ACHN (cell line): ENCODE results near the gene SLC6A8.
"Not testable (repeated sequence)": the region's sequence is repeated elsewhere in the genome, so short reads cannot be mapped to it uniquely, and the experiment has no call there.

Source experiments
- DNase-seq: peaks from one replicate; pipeline ENCODE4 v3.0.0-alpha.2; 2015
- in situ Hi-C: cut with HindIII; loops from 2 replicates; pipeline ENCODE4 v1.10.0; 2017; ENCODE audit warnings: low sequenced_read_pairs, low pct_ligation_motif_present, low pct_unique_long_range_greater_than_20kb

Gene SLC6A8

GRCh38 chrX:153669901-153670731 is 17.6 kb upstream of the SLC6A8 start:
- in situ Hi-C loops, result no loop called here
- no peak for DNase-seq

GRCh38 chrX:153670748-153671588 is 16.8 kb upstream of the SLC6A8 start:
- DNase-seq, result no peak
- in situ Hi-C loops, result no loop called here

GRCh38 chrX:153671589-153672530 is 15.9 kb upstream of the SLC6A8 start:
- in situ Hi-C loops, result no loop called here
- DNase-seq, result no peak

GRCh38 chrX:153672531-153673427 is 14.9 kb upstream of the SLC6A8 start:
- DNase-seq, result no peak
- in situ Hi-C loops, result no loop called here

GRCh38 chrX:153673428-153674218 is 14.1 kb upstream of the SLC6A8 start, which contains the start of gene PNCK:
PNCK (minus strand) TSS chrX:153673813; CDS start chrX:153673076, 737 bp downstream.
- in situ Hi-C loops, result no loop called here
- DNase-seq, result no peak

- in situ Hi-C loops, result no loop called here
- DNase-seq, result no peak
Observed at GRCh38 chrX:153674219-153674851, 13.4 kb upstream of the SLC6A8 start.

- in situ Hi-C loops, result no loop called here
- DNase-seq, result no peak
Observed at GRCh38 chrX:153681175-153681574, 6.6 kb upstream of the SLC6A8 start.

GRCh38 chrX:153683486-153683885 is 4.2 kb upstream of the SLC6A8 start:
- in situ Hi-C loops, DNase-seq: not testable (repeated sequence)

GRCh38 chrX:153684467-153685155 is 3.1 kb upstream of the SLC6A8 start:
- in situ Hi-C loops, result no loop called here
- DNase-seq, result no peak

GRCh38 chrX:153685156-153685536 is 2.6 kb upstream of the SLC6A8 start:
- in situ Hi-C loops, result no loop called here
- no peak for DNase-seq

GRCh38 chrX:153685751-153686696 is 1.7 kb upstream of the SLC6A8 start:
- DNase-seq, result no peak
- in situ Hi-C loops, result no loop called here

- in situ Hi-C loops, result no loop called here
- DNase-seq, result no peak
Observed at GRCh38 chrX:153686711-153687110, 1.0 kb upstream of the SLC6A8 start.

GRCh38 chrX:153688071-153688470 is 345 bp downstream of the SLC6A8 start:
- in situ Hi-C loops, result no loop called here
- DNase-seq, result no peak

GRCh38 chrX:153688506-153688905 is 780 bp downstream of the SLC6A8 start:
- DNase-seq, result no peak
- in situ Hi-C loops, result no loop called here
